NCI-H187 (cell line): ENCODE data around the gene EVI2A.

ENCODE experiments used
- DNase-seq, 2 experiments: peaks; one replicate each; lab custom pipeline; 2025; lab: John Stamatoyannopoulos, UW

EVI2A gene

GRCh38 chr17:31273516-31273915 lies 47.9 kb downstream of the EVI2A start:
- no peak for DNase-seq

GRCh38 chr17:31272803-31273202 lies 48.6 kb downstream of the EVI2A start:
- DNase-seq = no peak

- no peak for DNase-seq
These were observed 49.2 kb downstream of the EVI2A start for GRCh38 chr17:31272236-31272635.

- no peak for DNase-seq
These were observed 51.8 kb downstream of the EVI2A start for GRCh38 chr17:31269578-31269983.

- no peak for DNase-seq
These were observed 52.3 kb downstream of the EVI2A start for GRCh38 chr17:31269036-31269577.
